ENCODE results near the gene CTNNA1.
A peak's percentile ranks its signal among the peaks of the same experiment; 100 is the strongest.

The CTNNA1 gene

GRCh38 chr5:138966236-138966985, 213.2 kb downstream of the CTNNA1 start:
- DNase-seq (ENCODE audit: low spot score): peak; percentile 63

DNA sequence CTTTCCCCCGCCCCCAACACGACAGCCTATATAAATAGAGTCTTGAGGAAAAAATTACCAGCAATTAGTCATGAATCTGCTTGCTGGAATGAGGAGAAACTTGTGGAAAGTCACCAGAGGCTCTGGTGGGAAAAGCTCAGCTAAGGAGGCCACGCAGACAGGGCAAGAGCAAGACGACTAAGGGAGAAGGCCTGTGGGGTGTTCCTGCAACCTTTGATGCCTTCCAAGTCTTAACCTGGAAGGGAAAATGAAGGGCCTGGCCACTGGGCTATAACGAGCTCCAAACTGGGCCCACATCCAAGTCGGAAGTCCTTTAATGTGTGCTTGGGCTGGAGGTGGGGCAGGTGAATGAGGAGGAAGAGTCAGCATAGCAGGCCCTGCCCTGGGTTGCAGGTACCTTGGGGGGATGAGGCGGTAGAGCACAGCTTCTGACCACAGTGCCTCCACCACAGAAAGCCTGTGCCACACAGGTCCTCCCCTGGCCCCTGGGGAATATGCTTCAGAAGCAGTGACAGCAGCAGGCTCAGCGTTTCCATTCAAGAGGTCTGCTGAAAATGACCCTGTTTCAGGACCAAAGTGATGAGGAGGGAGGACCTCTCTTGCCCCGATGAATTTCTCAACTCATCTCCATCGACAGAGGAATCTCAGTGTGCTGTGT, 214.7 kb downstream of the CTNNA1 start:
- DNase-seq (ENCODE audit: low spot score): no peak

- DNase-seq (ENCODE audit: low spot score): no peak
Measured at GRCh38 chr5:138968601-138969000, 215.4 kb downstream of the CTNNA1 start.

- DNase-seq (ENCODE audit: low spot score): no peak
Measured at GRCh38 chr5:138969323-138970002, 216.2 kb downstream of the CTNNA1 start.

GRCh38 chr5:138972230-138972629, 219.0 kb downstream of the CTNNA1 start:
- no peak for DNase-seq (ENCODE audit: low spot score)

- DNase-seq (ENCODE audit: low spot score): no peak
Measured at GRCh38 chr5:138972836-138973235, 219.6 kb downstream of the CTNNA1 start.

- DNase-seq (ENCODE audit: low spot score): no peak
Measured at GRCh38 chr5:138974227-138975063, 221.2 kb downstream of the CTNNA1 start.

DNA sequence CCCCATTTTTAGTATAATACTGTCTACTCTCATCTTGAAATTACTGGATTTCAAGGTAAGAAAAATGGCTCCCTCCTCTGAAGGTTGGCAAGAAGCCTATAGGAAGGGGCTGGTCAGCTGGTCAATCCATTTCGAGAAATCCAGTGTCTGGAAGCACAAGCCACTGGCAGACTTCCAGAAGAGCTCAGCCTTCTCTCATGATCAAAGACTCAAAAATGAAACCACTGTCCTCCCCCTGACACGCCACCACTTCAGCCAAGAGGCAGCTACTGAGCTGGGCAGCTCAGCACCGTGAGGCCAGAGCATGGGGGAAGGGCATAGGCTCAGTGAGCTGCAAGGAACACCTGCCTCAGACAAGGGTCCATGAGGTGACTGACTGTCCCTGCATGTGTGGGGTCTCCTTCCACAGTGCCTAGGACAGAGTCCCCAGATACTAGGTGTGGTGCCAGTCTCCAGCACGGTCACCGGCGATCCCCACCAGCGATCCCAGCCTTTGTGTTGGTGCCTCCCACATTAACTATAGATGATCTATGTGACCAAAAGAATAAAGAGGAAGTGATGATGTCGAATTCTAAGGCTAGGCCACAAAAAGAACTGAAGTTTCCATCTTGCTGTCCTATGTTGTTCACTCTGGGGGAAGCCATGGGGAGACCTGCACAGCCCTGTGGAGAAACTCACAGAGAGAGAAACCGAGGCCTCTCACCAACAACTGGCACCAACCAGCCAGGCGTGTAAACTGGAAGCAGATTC, 222.0 kb downstream of the CTNNA1 start:
- no peak for DNase-seq (ENCODE audit: low spot score)

GRCh38 chr5:138978080-138978479, 224.9 kb downstream of the CTNNA1 start:
- no peak for DNase-seq (ENCODE audit: low spot score)

DNA sequence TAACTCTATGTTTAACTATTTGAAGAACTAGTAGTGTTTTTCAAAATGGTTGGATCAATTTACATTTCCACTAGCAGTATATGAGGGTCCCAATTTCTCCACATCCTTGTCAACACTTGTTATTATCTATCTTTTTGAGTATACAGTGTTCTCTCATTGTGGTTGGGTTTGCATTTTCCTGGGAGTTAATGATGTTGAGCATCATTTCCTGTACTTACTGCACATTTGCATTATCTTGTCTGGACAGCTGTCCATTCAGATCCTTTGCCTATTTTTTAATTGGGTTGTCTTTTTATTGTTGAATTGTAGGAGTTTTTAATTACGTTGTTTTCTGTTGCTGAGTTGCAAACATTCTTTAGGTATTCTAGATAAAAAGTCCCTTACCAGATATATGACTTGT, 225.4 kb downstream of the CTNNA1 start:
- DNase-seq (ENCODE audit: low spot score): no peak

- no peak for DNase-seq (ENCODE audit: low spot score)
Measured at GRCh38 chr5:138979684-138980280, 226.6 kb downstream of the CTNNA1 start.

DNA sequence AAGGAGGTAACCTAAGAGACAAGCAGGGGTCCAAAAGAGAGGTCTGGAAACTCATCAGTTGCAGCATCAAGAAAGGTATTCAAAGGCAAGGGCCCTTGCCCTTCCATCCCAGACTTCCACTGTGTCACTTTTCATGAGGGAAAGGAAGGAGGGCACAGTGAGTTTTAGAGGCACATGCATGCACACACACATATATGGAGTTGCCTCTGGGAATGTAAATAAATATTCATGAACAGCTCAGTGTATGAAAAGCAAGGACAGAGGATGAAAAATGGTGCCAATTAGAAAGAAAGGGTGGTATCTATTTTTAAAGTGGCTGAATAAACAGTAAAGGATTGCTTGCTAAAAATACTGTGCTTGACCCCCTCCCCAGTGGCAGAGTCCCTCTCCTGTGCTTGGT, 227.2 kb downstream of the CTNNA1 start:
- DNase-seq (ENCODE audit: low spot score): no peak

GRCh38 chr5:138981131-138981530, 227.9 kb downstream of the CTNNA1 start:
- no peak for DNase-seq (ENCODE audit: low spot score)

- no peak for DNase-seq (ENCODE audit: low spot score)
Measured at GRCh38 chr5:138981586-138981985, 228.4 kb downstream of the CTNNA1 start.

GRCh38 chr5:138983984-138984383, 230.8 kb downstream of the CTNNA1 start:
- DNase-seq (ENCODE audit: low spot score): no peak

Measured in RKO (cell line).